KMS-11 (cell line): ENCODE results near the gene DCAF11.

ENCODE experiments used
- H2AFZ ChIP-seq: fragments of 200-600 bp; sonication (generic); 2 replicates; pipeline ENCODE4 v1.6.1; 2016; ENCODE audit warnings: antibody characterized with exemption, mixed run types, low read depth
- H3K27ac ChIP-seq: fragments of 200-600 bp; sonication (generic); 2 replicates; pipeline ENCODE4 v1.6.1; 2016; ENCODE audit warnings: mild to moderate bottlenecking, mixed run types
- H3K27me3 ChIP-seq: fragments of 200-600 bp; sonication (generic); 2 replicates; pipeline ENCODE4 v1.6.1; 2017; ENCODE audit warnings: mild to moderate bottlenecking, low read depth, mixed run types, moderate library complexity; ENCODE audit not compliant: insufficient read depth
- H3K36me3 ChIP-seq: fragments of 200-600 bp; sonication (generic); 2 replicates; pipeline ENCODE4 v1.6.1; 2017; ENCODE audit warnings: mild to moderate bottlenecking, mixed run types; ENCODE audit not compliant: insufficient read depth
- H3K4me1 ChIP-seq: fragments of 200-600 bp; sonication (generic); 2 replicates; pipeline ENCODE4 v1.6.1; 2016; ENCODE audit warnings: mild to moderate bottlenecking, low read depth, mixed run types; ENCODE audit not compliant: poor library complexity, severe bottlenecking
- H3K4me2 ChIP-seq: fragments of 200-600 bp; sonication (generic); 2 replicates; pipeline ENCODE4 v1.7.0; 2016; ENCODE audit warnings: mild to moderate bottlenecking, mixed run types
- H3K4me3 ChIP-seq: fragments of 200-600 bp; sonication (generic); IDR thresholded peaks from 2 replicates; pipeline ENCODE4 v1.6.1; 2017; ENCODE audit warnings: low read depth, low read length, mixed read lengths; ENCODE audit not compliant: insufficient read depth
- H3K79me2 ChIP-seq: fragments of 200-600 bp; sonication (generic); 2 replicates; pipeline ENCODE4 v1.6.1; 2016; ENCODE audit warnings: low read depth, mixed run types; ENCODE audit not compliant: insufficient read depth
- H3K9ac ChIP-seq: fragments of 200-600 bp; sonication (generic); 2 replicates; pipeline ENCODE4 v1.6.1; 2016; ENCODE audit warnings: mild to moderate bottlenecking, mixed run types
- H4K20me1 ChIP-seq: fragments of 200-600 bp; sonication (generic); 2 replicates; pipeline ENCODE4 v1.6.1; 2016; ENCODE audit warnings: mild to moderate bottlenecking, mixed run types; ENCODE audit not compliant: insufficient read depth
- CTCF ChIP-seq: fragments of 200-600 bp; sonication (generic); conservative IDR thresholded peaks from 2 replicates; pipeline ENCODE4 v1.6.1; 2017; ENCODE audit warnings: low read depth, mild to moderate bottlenecking, antibody characterized with exemption, low read length, moderate library complexity, mixed read lengths

The DCAF11 gene

DNA sequence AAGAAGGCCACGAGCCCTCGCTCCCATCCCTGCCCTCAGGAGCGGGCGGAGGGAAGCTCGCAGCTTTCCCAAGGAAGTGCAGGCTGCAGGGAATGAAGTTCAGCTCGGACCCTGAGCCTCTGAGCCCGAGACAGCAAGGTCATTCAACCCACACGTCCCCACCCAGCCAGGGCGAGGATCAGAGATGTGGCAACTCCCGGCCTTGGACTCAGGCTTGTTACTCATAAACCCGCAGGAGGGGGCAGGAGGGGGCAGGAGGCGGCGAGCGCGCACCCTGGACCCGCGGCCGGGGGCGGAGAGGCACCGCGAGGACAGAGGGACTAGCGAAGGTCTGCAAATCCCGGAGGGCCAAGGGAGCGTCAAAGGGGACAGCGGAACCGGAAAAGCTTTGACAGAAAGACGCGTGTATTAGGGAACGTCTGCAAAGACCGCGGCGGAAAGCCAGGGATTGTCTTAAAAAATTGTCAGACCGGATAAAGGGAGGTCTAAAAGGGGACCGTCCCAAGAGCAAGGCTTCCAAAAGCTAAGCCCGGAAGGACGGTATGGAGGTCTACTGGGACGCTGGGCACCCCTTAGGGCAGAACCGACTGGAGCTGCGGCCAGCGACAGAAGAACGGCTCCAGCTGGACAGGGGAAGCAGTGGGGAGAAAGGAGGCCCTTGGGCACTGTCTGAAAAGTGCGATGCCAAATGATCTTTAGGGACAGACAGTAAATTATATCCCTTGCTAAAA is 611 bp upstream of the DCAF11 start:
- no peaks in the 10 kb centered on the region for H3K27me3 ChIP-seq
- no peak for TF ChIP-seq CTCF
- H3K4me2 ChIP-seq: peak overlapping the region; percentile 68
- H3K4me3 ChIP-seq: no peak overlapping the region
- H2AFZ ChIP-seq: peak overlapping the region; percentile 68
- H3K9ac ChIP-seq: peak overlapping the region; percentile 63
- H4K20me1 ChIP-seq: no peaks in the 10 kb centered on the region
- H3K27ac ChIP-seq: peak overlapping the region; percentile 91
- no peaks in the 10 kb centered on the region for H3K79me2 ChIP-seq
- H3K4me1 ChIP-seq: peaks cover 28% of the 10 kb centered on the region
- H3K36me3 ChIP-seq: no peaks in the 10 kb centered on the region

- H3K4me1 ChIP-seq: peaks cover 13% of the 10 kb centered on the region
- no peak overlapping the region for H3K4me3 ChIP-seq
- no peaks in the 10 kb centered on the region for H3K36me3 ChIP-seq
- H4K20me1 ChIP-seq: no peaks in the 10 kb centered on the region
- peak overlapping the region; percentile 91; the same call in 1 of the 2 replicates for H3K27ac ChIP-seq
- peak overlapping the region; percentile 78 for H3K4me2 ChIP-seq
- H3K9ac ChIP-seq: peak overlapping the region; percentile 63; the same call in 1 of the 2 replicates
- no peaks in the 10 kb centered on the region for H3K79me2 ChIP-seq
- no peaks in the 10 kb centered on the region for H3K27me3 ChIP-seq
- H2AFZ ChIP-seq: peak overlapping the region; percentile 68
- no peak for TF ChIP-seq CTCF
These were observed 998 bp downstream of the DCAF11 start for GRCh38 chr14:24115422-24116127.

GRCh38 chr14:24116128-24116814 is 1.7 kb downstream of the DCAF11 start:
- Histone ChIP-seq H3K9ac (no peak overlapping the region), H4K20me1 (no peaks in the 10 kb centered on the region), H3K79me2 (no peaks in the 10 kb centered on the region), H3K4me2 (peak overlapping the region; percentile 78), H3K4me3 (no peak overlapping the region), H3K4me1 (peaks cover 7% of the 10 kb centered on the region), H3K36me3 (no peaks in the 10 kb centered on the region), H2AFZ (no peak overlapping the region), H3K27ac (no peak overlapping the region), H3K27me3 (no peaks in the 10 kb centered on the region)
- no peak for TF ChIP-seq CTCF

- Histone ChIP-seq H3K79me2 (no peaks in the 10 kb centered on the region), H3K27me3 (no peaks in the 10 kb centered on the region), H3K4me3 (no peak overlapping the region), H3K4me1 (peaks cover 7% of the 10 kb centered on the region), H4K20me1 (no peaks in the 10 kb centered on the region), H2AFZ (no peak overlapping the region), H3K4me2 (no peak overlapping the region), H3K27ac (no peak overlapping the region), H3K9ac (no peak overlapping the region), H3K36me3 (no peaks in the 10 kb centered on the region)
- TF ChIP-seq CTCF: no peak
These were observed 2.6 kb downstream of the DCAF11 start for GRCh38 chr14:24117179-24117578.
